Stimulated activated CD8-positive, alpha-beta memory T cell treated with anti-CD3 and anti-CD28 coated beads, Interleukin-7, amount 100 ng/mL, for 48 hours (primary cell): ENCODE measurements around the gene FXYD7.
A peak's percentile ranks its signal among the peaks of the same experiment; 100 is the strongest.
"Not testable (repeated sequence)": the region's sequence is repeated elsewhere in the genome, so short reads cannot be mapped to it uniquely, and the experiment has no call there.

Experiments used
- DNase-seq, 2 donors: peaks; one replicate each; pipeline ENCODE4 v3.0.0-alpha.2; 2020; ENCODE audit warnings: low read depth in 1 of 2; ENCODE audit errors: extremely low read depth in 1 of 2

Gene FXYD7

DNA sequence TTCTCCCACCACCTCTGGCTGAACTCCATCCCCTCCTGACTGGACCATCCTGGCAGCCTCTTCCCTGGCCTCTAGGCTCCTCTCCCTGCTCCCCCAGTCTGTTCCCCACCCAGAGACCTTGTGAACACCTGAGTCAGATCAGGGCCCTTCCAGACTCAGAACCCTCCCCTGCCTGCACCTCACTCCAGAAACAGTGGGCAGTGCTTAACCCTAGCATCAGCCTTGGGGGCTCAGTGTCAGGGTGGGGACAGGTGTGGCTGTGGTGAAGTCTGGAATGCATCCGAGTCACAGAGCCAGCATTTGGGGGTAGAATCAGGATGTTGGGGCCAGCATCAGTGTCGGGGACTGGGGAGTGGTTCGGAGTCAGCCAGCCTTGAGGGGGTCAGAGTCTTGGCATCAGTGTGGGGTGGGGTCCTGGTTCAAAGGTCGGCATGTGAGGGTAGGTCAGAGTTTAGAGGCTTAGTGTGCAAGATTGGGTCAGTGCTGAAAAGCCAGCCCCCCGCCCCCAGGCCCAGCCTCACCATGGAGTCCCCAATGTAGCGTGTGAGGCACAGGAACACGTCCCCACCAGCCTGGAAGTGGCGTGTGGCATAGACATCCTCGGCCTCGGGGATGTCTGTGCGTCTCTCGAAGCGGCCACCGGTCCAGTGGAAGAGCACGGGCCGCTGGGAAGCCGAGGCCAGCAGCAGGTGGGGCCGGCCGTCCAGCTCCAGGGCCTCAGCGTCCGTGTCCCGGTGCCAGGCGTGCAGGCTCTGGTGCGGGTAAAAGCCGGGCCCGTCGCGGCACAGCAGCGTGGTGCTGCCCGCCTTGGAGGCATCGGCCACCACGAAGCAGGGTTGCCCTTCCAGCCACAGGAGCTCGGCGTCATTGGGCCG, 17.1 kb upstream of the FXYD7 start:
- no peak for DNase-seq

DNA sequence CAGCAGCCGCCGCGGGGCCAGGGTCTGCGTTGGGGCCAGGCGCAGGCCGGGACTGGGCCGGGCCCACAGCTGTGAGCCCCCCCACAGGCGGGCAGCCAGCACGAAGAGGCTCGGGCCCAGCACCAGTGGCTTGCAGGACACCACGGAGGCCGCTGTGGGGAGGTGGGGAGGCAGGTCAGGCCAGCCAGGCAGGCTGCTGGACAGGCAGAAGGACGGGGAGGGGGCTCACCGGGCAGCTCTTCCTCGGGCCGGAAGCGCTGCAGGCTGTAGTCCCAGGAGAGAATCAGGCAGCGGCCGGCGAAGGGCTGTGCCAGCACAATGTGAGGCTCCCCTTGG, 16.5 kb upstream of the FXYD7 start:
- DNase-seq, result no peak

DNA sequence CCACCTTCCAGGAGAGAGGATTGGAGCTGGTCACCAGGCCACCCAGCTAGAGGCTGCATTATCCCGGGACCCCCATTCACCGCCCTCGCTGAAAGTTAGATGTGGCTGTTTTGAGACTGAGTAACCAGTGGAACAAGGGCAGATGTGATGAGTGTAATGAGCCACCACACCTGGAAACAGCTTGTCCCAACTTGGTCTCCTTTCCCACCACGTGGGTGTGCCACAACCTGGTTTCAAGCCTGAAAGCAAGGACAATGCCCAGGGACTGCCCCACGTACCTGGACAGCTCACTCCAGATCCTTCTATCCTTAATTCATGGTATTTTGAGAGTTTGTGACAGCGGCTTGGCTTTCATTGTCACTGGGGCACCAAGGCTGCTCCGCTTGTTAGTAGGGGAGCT, 15.2 kb upstream of the FXYD7 start:
- no peak for DNase-seq

DNA sequence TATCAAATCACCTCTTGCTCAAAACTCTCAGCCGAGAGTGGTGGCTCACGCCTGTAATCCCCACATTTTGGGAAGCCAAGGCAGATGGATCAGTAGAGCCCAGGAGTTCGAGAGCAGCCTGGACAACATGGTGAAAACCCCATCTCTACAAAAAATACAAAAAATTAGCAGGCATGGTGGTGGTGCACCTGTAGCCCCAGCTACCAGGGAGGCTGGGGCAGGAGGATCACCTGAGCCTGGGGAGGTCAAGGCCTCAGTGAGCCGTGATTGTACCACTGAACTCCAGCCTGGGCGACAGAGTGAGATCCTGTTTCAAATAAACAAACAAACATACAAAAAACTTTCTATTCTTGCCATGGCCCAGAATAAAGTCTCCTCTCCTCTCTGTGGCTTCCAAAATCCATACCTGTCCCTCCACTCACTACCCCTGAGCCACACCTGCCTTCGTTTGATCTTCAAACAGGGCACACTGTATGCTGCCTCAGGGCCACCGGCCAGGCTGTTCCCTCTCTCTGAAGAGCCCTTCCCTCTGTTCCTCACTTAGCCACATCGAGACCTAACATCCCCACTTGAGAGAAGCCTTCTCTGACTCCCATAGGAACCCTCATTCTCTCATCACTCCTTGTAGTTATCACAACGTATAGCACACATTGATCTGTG, 14.5 kb upstream of the FXYD7 start:
- DNase-seq, result no peak

DNA sequence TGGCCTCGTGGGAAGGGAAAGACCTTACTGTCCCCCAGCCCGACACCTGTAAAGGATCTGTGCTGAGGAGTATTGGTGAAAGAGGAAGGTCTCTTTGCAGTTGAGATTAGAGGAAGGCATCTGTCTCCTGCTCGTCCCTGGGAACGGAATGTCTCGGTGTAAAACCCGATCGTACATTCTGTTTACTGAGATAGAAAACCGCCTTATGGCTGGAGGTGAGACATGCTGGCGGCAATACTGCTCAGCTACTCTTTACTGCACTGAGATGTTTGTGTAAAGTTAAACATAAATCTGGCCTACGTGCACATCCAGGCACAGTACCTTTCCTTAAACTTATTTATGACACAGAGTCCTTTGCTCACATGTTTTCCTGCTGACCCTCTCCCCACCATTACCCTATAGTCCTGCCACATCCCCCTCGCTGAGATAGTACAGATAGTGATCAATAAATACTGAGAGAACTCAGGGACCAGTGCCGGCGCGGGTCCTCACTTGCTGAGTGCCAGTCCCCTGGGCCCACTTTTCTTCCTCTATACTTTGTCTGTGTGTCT, 13.3 kb upstream of the FXYD7 start:
- not testable (repeated sequence) for DNase-seq

DNA sequence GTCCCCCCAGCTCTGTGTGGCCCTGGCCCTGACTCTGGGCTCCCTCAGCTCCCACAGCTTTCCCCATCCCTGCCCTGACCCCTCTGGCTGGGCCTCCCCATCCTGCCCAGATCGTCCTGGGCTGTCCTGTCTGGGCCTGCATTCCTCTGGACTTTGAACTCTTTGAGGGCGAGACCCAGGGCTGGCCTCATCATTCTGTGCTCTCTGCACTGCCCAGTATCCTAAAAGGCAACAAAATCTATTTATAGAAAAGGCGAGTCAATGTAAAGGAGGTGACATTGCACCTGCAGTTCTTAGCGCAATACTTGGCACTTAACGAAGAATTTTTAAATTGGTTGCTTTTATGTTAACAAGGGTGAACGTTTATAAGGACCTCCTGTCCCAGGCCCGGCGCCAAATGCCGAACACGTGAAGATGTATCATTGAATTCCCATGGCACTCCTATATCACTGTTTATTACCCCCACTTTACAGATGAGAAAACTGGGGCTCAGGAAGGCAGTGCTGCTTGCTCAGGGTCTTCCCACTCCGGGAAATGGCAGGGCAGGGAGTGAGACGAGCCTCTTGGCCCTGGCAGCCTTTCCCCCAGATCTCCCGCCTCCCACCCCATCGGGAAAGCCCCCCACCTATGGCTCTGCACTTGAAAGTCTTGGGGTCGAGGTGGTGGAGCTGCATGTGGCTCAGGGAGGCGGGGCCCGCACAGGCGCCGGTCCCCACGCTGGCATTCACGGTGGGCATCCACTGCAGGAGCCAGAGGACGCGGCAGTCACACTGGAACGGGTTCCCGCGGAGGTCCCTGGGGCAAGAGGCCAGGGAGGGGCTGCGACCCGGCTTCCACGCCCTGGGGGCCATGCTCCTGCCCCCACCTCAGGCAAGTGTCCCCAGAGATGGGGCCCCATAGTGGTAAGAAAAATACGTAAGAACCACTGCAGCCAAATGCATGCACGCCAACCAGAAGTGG, 12.0 kb upstream of the FXYD7 start:
- DNase-seq, result no peak

DNA sequence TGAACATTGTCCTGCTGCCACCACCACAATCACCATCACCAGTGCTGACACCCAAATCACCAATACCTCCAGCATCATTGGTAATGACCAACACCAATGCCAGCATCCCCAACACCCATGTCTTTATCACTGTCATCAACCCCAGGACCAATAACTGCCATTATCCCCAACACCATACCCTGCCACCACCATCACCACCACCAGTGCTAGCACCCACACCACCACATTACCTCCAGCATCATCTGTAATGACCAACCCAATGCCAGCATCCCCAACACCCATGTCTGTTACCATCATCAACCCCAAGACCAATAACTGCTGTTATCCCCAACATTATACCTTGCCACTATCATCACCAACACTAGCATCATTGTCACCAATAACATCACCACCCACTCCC, 10.8 kb upstream of the FXYD7 start:
- DNase-seq, result no peak

DNA sequence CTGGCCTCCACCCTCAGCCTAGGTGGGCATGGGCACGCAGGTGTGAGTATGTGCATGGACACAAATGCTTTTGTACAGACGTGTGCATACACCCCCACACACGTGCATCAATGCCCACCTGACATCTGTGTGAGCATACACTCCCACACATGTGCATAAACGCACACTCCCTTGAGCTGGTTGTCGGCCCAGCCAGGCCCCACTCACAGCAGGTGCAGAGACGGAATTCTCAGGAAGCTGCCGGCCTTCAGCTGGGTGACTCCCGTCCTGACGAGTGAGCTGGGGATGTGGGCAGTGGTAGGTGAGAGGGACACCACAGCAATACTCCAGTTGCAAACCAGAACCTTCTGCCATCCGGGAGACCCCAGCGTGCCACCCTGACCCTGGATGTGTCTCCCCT, 9.2 kb upstream of the FXYD7 start:
- no peak for DNase-seq

DNA sequence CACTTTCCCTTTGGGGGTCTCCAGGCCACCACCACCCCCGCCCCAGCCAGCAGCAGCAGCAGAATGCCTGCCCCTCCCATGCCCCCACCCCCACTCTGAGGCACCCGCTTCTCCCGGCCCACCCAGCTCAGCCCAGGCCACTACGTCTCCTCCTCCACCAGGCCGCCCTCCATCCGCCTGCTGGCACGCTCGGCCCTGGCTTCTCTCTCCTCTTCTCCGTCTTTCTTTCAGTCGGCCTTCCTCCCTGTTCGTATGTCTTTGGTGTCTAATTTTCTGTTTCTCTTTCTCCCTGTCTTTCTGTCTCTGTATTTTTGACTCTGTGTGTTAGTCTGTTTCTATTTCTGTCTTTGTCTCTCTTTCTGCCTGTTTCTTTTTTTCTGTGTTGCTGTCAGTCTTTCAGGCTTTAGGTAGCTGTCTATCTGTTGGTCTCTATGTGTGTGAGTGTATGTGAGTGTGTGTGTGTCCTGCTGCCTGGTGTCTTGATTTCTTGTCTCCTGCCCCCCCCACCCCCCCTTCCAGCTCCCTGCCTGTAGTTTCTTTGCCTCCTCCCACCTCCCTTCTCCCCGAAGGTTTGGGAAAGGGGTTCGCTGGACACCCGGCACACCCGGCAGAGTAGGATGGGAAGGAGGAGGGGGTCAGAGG, 8.3 kb upstream of the FXYD7 start, which contains the start of gene LGI4:
Gene LGI4, minus strand, starts transcription at position 459 of the 642 bp plus-strand sequence. Its CDS starts 379 bp downstream, at position 80.
- no peak for DNase-seq

DNA sequence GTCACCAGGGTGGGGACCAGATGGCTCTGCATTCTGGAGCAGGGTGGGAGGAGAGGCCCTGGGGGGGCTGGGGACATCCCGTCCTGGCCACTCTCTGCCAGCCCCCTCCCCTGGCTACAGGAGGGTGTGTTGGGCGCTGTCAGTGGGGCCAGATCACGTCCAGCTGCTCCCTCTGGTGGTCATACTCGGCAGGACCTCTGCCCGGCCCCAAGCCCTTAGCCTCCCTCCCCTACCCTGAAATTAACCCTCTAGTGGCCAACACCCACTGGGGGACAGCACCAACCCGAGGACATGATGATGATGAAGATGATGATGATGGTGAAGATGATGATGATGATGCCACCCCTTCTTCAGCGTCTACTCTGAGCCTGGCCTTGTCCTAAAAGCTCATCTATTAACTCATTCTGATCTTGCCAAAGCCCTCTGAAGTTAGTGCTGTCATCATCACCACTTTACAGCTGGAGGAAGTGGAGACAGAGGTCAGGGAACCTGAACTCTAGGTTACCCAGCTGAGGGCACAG, 7.6 kb upstream of the FXYD7 start:
- peak; percentile 43 to 55 for DNase-seq

DNA sequence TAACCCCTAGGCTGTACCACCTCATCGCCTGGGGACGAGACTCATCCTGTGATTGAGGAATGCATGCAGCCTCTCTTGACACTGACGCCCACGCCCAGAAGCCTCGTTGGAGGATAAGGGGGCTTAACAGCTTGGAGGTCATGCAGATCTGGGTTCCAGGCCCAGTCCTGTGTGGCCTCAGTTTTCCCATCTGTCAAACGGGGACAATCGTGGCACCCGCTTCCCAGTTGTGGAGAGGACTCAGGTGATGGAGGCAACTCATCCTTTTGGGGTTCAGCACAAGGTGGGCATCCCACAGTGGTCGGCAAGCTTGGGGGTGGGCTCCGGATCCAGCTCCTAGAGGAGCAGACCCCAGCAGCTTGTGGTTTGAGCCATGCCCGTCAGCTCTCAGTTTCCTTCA, 6.8 kb upstream of the FXYD7 start:
- no peak for DNase-seq

DNA sequence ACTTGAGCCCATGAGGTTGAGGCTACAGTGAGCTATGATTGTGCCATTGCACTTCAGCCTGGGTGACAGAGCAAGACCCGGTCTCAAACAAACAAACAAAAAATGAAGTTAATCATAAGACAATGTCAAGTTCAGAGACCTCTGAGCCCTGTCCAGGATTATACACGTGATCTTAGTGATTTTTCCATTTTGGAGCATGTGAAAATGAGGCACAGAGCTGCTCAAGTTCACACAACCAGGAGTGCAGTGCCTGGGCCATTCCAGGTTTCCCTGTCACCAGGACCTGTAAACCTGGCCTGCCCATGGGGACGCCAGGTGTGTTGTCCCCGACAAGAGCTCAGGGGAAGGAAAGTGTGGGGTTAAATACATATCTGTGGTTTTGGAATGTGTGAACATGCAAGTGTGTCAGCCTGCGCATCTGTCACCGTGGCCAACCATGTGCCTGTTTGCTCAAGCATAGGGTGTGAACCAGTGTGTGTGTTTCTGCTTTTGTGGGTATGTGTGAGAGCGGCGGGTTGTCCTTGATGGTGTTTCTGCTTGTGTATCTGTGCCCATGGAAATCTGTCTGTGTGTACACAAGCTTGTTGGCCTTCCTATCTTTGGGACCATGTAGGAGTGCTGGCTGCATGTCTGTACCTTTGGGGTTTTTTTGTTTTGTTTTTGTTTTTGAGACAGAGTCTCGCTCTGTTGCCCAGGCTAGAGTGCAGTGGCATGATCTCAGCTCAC, 5.9 kb upstream of the FXYD7 start:
- no peak for DNase-seq

DNA sequence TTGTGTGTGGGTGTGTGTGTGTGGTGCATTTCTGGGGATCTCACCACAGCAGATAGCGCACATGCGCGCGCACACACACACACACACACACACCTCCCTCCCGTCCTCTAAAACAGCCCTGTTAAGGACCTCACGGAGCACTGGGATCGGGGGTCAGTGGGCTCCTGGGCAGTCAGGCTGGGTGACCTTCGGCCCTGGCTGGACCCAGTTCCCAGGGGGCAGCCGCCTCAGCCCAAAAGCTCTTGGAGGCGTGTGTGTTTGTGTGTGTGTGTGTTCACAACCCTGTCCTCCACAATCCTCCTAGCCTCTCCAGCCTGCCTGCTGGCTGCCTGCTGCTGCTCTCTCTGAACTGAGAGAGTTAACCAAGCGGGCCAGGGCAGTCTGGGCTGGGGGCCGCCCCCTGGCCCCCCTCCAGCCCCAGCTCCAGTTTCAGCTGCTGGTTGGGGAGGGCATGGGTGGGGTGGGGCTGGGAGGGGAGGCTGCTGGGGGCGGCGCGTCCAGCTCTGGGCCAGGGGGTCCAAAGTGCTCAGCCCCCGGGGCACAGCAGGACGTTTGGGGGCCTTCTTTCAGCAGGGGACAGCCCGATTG, 4.7 kb upstream of the FXYD7 start, which contains the start of gene FXYD1:
Gene FXYD1, plus strand, starts transcription at position 520 of the 588 bp plus-strand sequence. CDS start 1,256 bp downstream, outside the sequence.
- DNase-seq, result no peak

DNA sequence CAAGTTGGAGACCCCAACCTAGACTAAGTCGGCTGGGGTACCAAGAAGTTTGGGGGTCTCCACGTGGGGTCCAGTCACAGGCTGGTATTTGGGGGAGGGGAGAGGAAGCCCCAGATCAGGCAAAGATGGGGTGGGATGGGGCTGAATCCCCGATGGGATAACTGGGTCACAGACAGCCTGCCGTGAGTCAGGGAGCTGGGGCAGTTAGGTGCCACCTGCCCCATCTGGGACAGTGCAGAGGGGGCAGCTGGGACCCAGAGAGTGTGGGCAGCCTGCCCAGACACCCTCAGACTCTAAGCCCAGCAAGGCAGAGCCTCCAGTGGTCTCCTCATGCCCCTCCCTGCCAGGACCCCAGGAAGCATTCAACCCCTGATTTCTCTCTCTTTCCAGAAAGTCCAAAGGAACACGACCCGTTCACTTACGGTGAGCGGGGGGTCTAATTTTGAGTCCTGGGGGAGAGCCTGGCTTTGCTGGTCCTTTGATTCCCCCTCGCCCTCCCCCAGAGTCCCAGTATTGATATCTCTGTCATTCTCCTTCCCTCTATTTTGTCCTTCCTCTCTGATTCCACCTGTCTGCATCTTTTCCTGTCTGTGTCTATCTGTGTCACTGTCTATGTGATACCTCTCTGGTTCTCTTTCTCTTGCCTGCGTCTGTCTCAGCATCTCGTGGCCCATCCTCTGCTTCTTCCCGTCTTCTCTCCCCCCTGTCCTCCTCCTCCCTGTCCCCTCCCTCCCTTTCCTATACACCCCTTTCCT, 2.7 kb upstream of the FXYD7 start:
- DNase-seq, result no peak

DNA sequence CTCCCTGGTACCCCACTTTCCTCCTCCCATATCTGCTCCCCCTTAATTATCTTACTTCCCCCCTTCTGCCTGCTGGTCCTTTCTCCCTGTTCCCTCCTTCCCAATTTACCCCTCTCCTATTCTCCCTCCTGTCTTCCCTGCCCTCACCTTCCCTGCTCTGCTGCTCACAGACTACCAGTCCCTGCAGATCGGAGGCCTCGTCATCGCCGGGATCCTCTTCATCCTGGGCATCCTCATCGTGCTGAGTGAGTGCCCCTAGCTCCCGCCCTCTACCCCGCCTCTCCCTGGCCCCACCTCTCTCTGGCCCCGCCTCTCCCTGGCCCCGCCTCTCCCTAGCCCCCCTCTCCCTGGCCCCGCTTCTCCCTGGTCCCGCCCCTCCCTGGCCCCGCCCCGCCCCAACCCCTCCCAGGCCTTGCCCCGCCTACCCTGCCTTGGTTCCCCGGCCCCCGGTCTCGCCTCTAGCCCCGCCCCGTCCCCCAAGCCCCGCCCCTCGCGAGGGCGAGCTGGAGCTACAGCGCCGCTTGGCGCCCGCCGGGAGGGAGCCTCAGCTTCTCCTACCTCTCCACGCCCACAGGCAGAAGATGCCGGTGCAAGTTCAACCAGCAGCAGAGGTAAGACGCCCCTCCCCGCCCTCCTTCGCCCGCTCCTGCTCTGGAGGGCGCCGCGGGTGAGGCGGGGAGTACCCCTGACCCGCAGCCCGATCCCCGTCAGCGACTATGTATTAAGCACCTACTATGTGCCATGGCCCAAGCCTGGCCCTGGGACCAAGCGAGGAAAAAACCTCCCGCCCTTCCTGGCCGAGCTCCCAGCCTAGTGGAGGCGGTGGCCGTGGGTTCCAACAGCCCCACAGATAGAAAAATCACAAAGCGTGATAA, 1.9 kb upstream of the FXYD7 start:
- DNase-seq, result peak; percentile 90 to 95

DNA sequence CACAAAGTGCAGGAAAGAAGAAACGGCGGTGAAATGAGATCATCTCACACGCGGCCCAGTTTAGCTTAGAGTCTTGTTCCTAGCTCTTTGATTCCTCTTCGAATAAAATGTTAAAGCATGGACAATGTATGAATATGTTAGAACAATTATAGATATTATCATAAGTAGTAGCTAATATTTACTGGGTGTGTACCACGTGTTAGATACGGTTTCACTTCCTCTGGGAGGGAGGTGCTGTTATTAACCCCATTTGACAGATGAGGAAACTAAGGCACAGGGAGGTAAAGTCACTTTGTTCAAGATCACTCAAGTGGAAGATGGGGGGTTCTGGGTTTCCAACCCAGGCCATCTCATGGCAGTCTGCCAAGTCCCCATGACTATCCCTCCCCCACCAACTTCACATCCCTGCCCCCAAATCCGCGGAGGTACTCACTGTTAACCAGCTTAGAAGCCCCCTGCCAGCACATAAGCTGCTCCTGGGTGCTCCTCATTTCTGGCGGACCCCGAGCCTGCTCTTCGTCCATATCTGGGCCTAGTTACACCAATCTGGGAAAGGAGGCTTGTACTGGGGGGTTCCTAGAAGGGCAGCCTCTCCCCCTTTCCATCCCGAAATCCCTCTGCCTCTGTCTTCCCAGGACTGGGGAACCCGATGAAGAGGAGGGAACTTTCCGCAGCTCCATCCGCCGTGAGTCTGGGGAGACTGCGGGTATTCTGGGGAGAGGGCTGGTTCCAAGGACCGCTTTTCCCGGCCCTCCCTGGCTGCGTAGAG, 1.0 kb upstream of the FXYD7 start:
- DNase-seq, result no peak
